ENCODE results near the gene LCLAT1.

Gene LCLAT1

GRCh38 chr2:30499681-30500080 is 52.6 kb downstream of the LCLAT1 start:
- no peaks in the 10 kb centered on the region for H3K27me3 ChIP-seq (ENCODE audit: insufficient read depth, low read length, poor library complexity)
- H3K27ac ChIP-seq (ENCODE audit: low read length) = no peak overlapping the region
- peaks cover 36% of the 10 kb centered on the region for H3K9me3 ChIP-seq (ENCODE audit: insufficient read depth, low read length, severe bottlenecking)
- H3K9ac ChIP-seq (ENCODE audit: low read depth, low read length) = no peak overlapping the region
- no peak for ATAC-seq (ENCODE audit: insufficient read depth, low read depth)
- DNase-seq = no peak
- no peaks in the 10 kb centered on the region; the same call in 1 of the 2 replicates for H3K36me3 ChIP-seq (ENCODE audit: insufficient read depth, low read length)
- no peak overlapping the region for H3K4me3 ChIP-seq (ENCODE audit: low read depth in 1 of 2, low read length in 2 of 2)
- H2AFZ ChIP-seq (ENCODE audit: low read depth, low read length) = no peak overlapping the region
- TF ChIP-seq EZH2 (IDR thresholded peaks at IDR 0.05; ENCODE audit: borderline replicate concordance, low read depth, low read length, severe bottlenecking) (no peak), CTCF (IDR thresholded peaks at IDR 0.05; ENCODE audit: borderline replicate concordance, extremely low read depth, low read length, poor library complexity, severe bottlenecking) (no peak)
- H3K4me2 ChIP-seq (ENCODE audit: insufficient read depth, low read length) = no peak overlapping the region
- peaks cover 4% of the 10 kb centered on the region for H4K20me1 ChIP-seq (ENCODE audit: insufficient read depth, low read length)
- H3K79me2 ChIP-seq (ENCODE audit: insufficient read depth, low read length) = peaks cover 21% of the 10 kb centered on the region; the same call in 1 of the 2 replicates
- H3K4me1 ChIP-seq (ENCODE audit: insufficient read depth, low read length) = peaks cover 14% of the 10 kb centered on the region

- Histone ChIP-seq H3K4me1 (ENCODE audit: insufficient read depth, low read length) (peaks cover 14% of the 10 kb centered on the region), H3K27me3 (ENCODE audit: insufficient read depth, low read length, poor library complexity) (no peaks in the 10 kb centered on the region), H4K20me1 (ENCODE audit: insufficient read depth, low read length) (peaks cover 5% of the 10 kb centered on the region), H3K9ac (ENCODE audit: low read depth, low read length) (no peak overlapping the region), H3K4me2 (ENCODE audit: insufficient read depth, low read length) (no peak overlapping the region), H3K27ac (ENCODE audit: low read length) (no peak overlapping the region), H2AFZ (ENCODE audit: low read depth, low read length) (no peak overlapping the region), H3K9me3 (ENCODE audit: insufficient read depth, low read length, severe bottlenecking) (peaks cover 36% of the 10 kb centered on the region), H3K36me3 (ENCODE audit: insufficient read depth, low read length) (no peaks in the 10 kb centered on the region; the same call in 1 of the 2 replicates), H3K79me2 (ENCODE audit: insufficient read depth, low read length) (peaks cover 21% of the 10 kb centered on the region; the same call in 1 of the 2 replicates), H3K4me3 (ENCODE audit: low read depth in 1 of 2, low read length in 2 of 2) (no peak overlapping the region)
- DNase-seq (no peak), ATAC-seq (ENCODE audit: insufficient read depth, low read depth) (no peak)
- TF ChIP-seq CTCF (IDR thresholded peaks at IDR 0.05; ENCODE audit: borderline replicate concordance, extremely low read depth, low read length, poor library complexity, severe bottlenecking) (no peak), EZH2 (IDR thresholded peaks at IDR 0.05; ENCODE audit: borderline replicate concordance, low read depth, low read length, severe bottlenecking) (no peak)
These were observed 53.7 kb downstream of the LCLAT1 start for GRCh38 chr2:30500699-30501098.

GRCh38 chr2:30502310-30502709 is 55.3 kb downstream of the LCLAT1 start:
- Histone ChIP-seq H2AFZ (ENCODE audit: low read depth, low read length) (no peak overlapping the region), H3K27me3 (ENCODE audit: insufficient read depth, low read length, poor library complexity) (no peaks in the 10 kb centered on the region), H3K27ac (ENCODE audit: low read length) (no peak overlapping the region), H4K20me1 (ENCODE audit: insufficient read depth, low read length) (peaks cover 8% of the 10 kb centered on the region), H3K4me2 (ENCODE audit: insufficient read depth, low read length) (no peak overlapping the region), H3K4me3 (ENCODE audit: low read depth in 1 of 2, low read length in 2 of 2) (no peak overlapping the region), H3K36me3 (ENCODE audit: insufficient read depth, low read length) (no peaks in the 10 kb centered on the region), H3K9me3 (ENCODE audit: insufficient read depth, low read length, severe bottlenecking) (peaks cover 28% of the 10 kb centered on the region), H3K79me2 (ENCODE audit: insufficient read depth, low read length) (peaks cover 22% of the 10 kb centered on the region; the same call in 1 of the 2 replicates), H3K4me1 (ENCODE audit: insufficient read depth, low read length) (peaks cover 14% of the 10 kb centered on the region), H3K9ac (ENCODE audit: low read depth, low read length) (no peak overlapping the region)
- ATAC-seq (ENCODE audit: insufficient read depth, low read depth) = no peak
- TF ChIP-seq EZH2 (IDR thresholded peaks at IDR 0.05; ENCODE audit: borderline replicate concordance, low read depth, low read length, severe bottlenecking) = no peak
- TF ChIP-seq CTCF (IDR thresholded peaks at IDR 0.05; ENCODE audit: borderline replicate concordance, extremely low read depth, low read length, poor library complexity, severe bottlenecking) = no peak
- no peak for DNase-seq

All from DND-41 (cell line).